ENCODE results near the gene IGBP1.
A peak's percentile ranks its signal among the peaks of the same experiment; 100 is the strongest.

IGBP1 gene

GRCh38 chrX:70124678-70125077 is 8.6 kb upstream of the IGBP1 start:
- H3K27me3 ChIP-seq (ENCODE audit: insufficient read depth, low read length, poor library complexity, severe bottlenecking): no peaks in the 10 kb centered on the region
- no peak overlapping the region for H2AFZ ChIP-seq (ENCODE audit: low read length)
- TF ChIP-seq EZH2phosphoT487 (IDR thresholded peaks at IDR 0.05; ENCODE audit: borderline replicate concordance): no peak
- TF ChIP-seq, protein P1, sequence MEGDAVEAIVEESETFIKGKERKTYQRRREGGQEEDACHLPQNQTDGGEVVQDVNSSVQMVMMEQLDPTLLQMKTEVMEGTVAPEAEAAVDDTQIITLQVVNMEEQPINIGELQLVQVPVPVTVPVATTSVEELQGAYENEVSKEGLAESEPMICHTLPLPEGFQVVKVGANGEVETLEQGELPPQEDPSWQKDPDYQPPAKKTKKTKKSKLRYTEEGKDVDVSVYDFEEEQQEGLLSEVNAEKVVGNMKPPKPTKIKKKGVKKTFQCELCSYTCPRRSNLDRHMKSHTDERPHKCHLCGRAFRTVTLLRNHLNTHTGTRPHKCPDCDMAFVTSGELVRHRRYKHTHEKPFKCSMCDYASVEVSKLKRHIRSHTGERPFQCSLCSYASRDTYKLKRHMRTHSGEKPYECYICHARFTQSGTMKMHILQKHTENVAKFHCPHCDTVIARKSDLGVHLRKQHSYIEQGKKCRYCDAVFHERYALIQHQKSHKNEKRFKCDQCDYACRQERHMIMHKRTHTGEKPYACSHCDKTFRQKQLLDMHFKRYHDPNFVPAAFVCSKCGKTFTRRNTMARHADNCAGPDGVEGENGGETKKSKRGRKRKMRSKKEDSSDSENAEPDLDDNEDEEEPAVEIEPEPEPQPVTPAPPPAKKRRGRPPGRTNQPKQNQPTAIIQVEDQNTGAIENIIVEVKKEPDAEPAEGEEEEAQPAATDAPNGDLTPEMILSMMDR (conservative IDR thresholded peaks at IDR 0.05; ENCODE audit: low read length): no peak
- no peak overlapping the region for H3K9ac ChIP-seq (ENCODE audit: low read depth, low read length, poor library complexity, severe bottlenecking)
- H3K36me3 ChIP-seq (ENCODE audit: insufficient read depth, low read length): no peaks in the 10 kb centered on the region
- peaks cover 8% of the 10 kb centered on the region for H3K4me1 ChIP-seq (ENCODE audit: insufficient read depth, low read length, poor library complexity, severe bottlenecking)
- no peaks in the 10 kb centered on the region for H3K9me2 ChIP-seq (replicated peaks; ENCODE audit: low read depth, low read length)
- H3K4me3 ChIP-seq (ENCODE audit: low read length, poor library complexity, severe bottlenecking): no peak overlapping the region
- H3K9me3 ChIP-seq (ENCODE audit: insufficient read depth, low read depth, low read length): no peaks in the 10 kb centered on the region
- no peaks in the 10 kb centered on the region for H4K20me1 ChIP-seq (ENCODE audit: insufficient read depth, low read length, poor library complexity, severe bottlenecking)
- no peak overlapping the region for H3K4me2 ChIP-seq (ENCODE audit: low read depth, low read length, poor library complexity, severe bottlenecking)
- no peaks in the 10 kb centered on the region for H3F3A ChIP-seq (ENCODE audit: low read depth)
- H3K79me2 ChIP-seq (ENCODE audit: insufficient read depth, low read length): no peaks in the 10 kb centered on the region

DNA sequence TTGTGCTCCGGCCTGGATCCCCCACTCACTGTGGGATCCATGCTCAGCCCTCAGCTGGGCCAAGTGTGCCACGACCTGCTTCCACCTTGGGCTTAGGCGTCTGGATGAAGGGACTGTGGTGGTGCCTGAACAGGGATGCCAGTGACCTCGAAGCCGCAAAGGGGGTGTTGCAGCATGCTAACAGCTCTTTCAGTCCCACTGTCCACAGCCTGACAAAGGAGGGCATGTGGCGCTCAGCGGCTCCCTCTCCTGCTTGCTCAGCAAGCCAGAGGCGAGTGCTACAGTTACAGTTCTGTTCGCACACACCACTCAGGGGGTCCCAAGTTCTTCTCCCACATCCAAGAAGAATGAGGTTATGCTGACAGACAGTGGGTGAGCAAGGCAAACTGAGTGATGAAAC is 5.2 kb upstream of the IGBP1 start:
- Histone ChIP-seq H4K20me1 (ENCODE audit: insufficient read depth, low read length, poor library complexity, severe bottlenecking) (no peaks in the 10 kb centered on the region), H3K27me3 (ENCODE audit: insufficient read depth, low read length, poor library complexity, severe bottlenecking) (no peaks in the 10 kb centered on the region), H3K9me2 (replicated peaks; ENCODE audit: low read depth, low read length) (no peaks in the 10 kb centered on the region), H3K4me2 (ENCODE audit: low read depth, low read length, poor library complexity, severe bottlenecking) (no peak overlapping the region), H3K4me3 (ENCODE audit: low read length, poor library complexity, severe bottlenecking) (no peak overlapping the region), H3K4me1 (ENCODE audit: insufficient read depth, low read length, poor library complexity, severe bottlenecking) (peaks cover 24% of the 10 kb centered on the region), H3K36me3 (ENCODE audit: insufficient read depth, low read length) (no peaks in the 10 kb centered on the region), H3K79me2 (ENCODE audit: insufficient read depth, low read length) (no peaks in the 10 kb centered on the region), H2AFZ (ENCODE audit: low read length) (peak overlapping the region; percentile 33; the same call in 1 of the 2 replicates), H3F3A (ENCODE audit: low read depth) (0 out of 2 replicates have a peak, but pooled peaks cover 2% of the 10 kb centered on the region), H3K9me3 (ENCODE audit: insufficient read depth, low read depth, low read length) (no peaks in the 10 kb centered on the region), H3K9ac (ENCODE audit: low read depth, low read length, poor library complexity, severe bottlenecking) (no peak overlapping the region)
- TF ChIP-seq, protein P1 (conservative IDR thresholded peaks at IDR 0.05; ENCODE audit: low read length): no peak
- no peak for TF ChIP-seq EZH2phosphoT487 (IDR thresholded peaks at IDR 0.05; ENCODE audit: borderline replicate concordance)

- no peaks in the 10 kb centered on the region for H3K9me3 ChIP-seq (ENCODE audit: insufficient read depth, low read depth, low read length)
- no peak for TF ChIP-seq EZH2phosphoT487 (IDR thresholded peaks at IDR 0.05; ENCODE audit: borderline replicate concordance)
- TF ChIP-seq, protein P1 (conservative IDR thresholded peaks at IDR 0.05; ENCODE audit: low read length): no peak
- H3K36me3 ChIP-seq (ENCODE audit: insufficient read depth, low read length): no peaks in the 10 kb centered on the region
- peaks cover 26% of the 10 kb centered on the region for H3K4me1 ChIP-seq (ENCODE audit: insufficient read depth, low read length, poor library complexity, severe bottlenecking)
- H2AFZ ChIP-seq (ENCODE audit: low read length): peak overlapping the region; percentile 60
- H3K9me2 ChIP-seq (replicated peaks; ENCODE audit: low read depth, low read length): no peaks in the 10 kb centered on the region
- peaks cover 8% of the 10 kb centered on the region for H4K20me1 ChIP-seq (ENCODE audit: insufficient read depth, low read length, poor library complexity, severe bottlenecking)
- no peak overlapping the region for H3K4me2 ChIP-seq (ENCODE audit: low read depth, low read length, poor library complexity, severe bottlenecking)
- H3K9ac ChIP-seq (ENCODE audit: low read depth, low read length, poor library complexity, severe bottlenecking): no peak overlapping the region
- no peak overlapping the region for H3K4me3 ChIP-seq (ENCODE audit: low read length, poor library complexity, severe bottlenecking)
- no peaks in the 10 kb centered on the region for H3K27me3 ChIP-seq (ENCODE audit: insufficient read depth, low read length, poor library complexity, severe bottlenecking)
- 0 out of 2 replicates have a peak, but pooled peaks cover 2% of the 10 kb centered on the region for H3F3A ChIP-seq (ENCODE audit: low read depth)
- H3K79me2 ChIP-seq (ENCODE audit: insufficient read depth, low read length): peaks cover 11% of the 10 kb centered on the region
Measured at GRCh38 chrX:70129816-70130215, 3.4 kb upstream of the IGBP1 start.
